ENCODE results near the gene NFKBIZ.

The NFKBIZ gene

DNA sequence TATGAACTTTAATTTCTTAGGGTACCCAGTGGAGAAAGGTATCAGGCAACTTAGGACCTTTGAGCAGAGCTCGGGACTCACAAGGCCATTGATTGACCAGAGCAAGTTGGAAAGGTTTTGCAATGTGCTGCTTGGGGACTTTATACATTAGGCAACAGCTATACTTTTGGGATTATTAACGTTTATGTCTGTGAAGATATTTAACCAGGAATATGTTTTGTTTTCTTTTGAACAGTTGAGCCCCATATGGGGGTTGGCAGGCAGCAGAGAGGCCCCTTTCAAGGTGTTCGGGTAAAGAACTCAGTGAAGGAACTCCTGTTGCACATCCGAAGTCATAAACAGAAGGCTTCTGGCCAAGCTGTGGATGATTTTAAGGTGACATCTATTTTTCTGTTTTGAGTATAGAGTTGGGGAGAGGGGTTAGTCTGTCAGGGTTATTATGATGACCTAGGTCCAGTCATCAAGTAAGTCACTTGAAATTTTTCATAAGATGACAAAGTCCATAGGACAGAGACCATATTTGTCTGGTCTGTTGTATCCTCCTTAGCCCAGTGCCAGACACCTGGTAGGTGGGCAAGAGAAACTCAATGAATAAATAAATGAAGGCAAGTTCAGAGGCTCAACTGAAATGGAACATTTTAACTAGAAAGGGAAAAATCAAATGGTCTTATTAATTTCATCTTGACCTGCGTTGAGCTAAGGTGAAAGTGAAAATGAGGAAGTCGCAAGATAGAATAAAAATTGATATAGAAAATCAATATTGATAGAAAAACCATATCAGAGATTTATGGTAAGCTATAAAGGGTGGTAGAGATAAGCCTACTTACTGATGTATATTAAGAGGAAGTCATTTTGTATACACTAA, 2.8 kb downstream of the NFKBIZ start:
- POLR2A ChIA-PET (ENCODE audit: low non-redundant PET): no interaction called here
- DNase-seq (ENCODE audit: low spot score): no peak
- CTCF ChIA-PET: no interaction called here
- H3K27ac ChIP-seq: no peak overlapping the region
- TF ChIP-seq, protein P1, sequence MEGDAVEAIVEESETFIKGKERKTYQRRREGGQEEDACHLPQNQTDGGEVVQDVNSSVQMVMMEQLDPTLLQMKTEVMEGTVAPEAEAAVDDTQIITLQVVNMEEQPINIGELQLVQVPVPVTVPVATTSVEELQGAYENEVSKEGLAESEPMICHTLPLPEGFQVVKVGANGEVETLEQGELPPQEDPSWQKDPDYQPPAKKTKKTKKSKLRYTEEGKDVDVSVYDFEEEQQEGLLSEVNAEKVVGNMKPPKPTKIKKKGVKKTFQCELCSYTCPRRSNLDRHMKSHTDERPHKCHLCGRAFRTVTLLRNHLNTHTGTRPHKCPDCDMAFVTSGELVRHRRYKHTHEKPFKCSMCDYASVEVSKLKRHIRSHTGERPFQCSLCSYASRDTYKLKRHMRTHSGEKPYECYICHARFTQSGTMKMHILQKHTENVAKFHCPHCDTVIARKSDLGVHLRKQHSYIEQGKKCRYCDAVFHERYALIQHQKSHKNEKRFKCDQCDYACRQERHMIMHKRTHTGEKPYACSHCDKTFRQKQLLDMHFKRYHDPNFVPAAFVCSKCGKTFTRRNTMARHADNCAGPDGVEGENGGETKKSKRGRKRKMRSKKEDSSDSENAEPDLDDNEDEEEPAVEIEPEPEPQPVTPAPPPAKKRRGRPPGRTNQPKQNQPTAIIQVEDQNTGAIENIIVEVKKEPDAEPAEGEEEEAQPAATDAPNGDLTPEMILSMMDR (conservative IDR thresholded peaks at IDR 0.05; ENCODE audit: low read depth): no peak

DNA sequence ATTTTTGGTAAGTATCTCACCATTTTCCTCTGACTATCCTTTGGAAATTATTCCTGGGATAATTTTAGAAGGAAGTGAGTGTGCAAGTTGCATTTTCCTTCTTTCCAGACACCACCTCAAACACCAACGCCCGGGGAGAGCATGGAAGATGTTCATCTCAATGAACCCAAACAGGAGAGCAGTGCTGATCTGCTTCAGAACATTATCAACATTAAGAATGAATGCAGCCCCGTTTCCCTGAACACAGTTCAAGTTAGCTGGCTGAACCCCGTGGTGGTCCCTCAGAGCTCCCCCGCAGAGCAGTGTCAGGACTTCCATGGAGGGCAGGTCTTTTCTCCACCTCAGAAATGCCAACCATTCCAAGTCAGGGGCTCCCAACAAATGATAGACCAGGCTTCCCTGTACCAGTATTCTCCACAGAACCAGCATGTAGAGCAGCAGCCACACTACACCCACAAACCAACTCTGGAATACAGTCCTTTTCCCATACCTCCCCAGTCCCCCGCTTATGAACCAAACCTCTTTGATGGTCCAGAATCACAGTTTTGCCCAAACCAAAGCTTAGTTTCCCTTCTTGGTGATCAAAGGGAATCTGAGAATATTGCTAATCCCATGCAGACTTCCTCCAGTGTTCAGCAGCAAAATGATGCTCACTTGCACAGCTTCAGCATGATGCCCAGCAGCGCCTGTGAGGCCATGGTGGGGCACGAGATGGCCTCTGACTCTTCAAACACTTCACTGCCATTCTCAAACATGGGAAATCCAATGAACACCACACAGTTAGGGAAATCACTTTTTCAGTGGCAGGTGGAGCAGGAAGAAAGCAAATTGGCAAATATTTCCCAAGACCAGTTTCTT, 3.9 kb downstream of the NFKBIZ start:
- no peak overlapping the region for H3K27ac ChIP-seq
- ChIA-PET POLR2A (ENCODE audit: low non-redundant PET) (no interaction called here), CTCF (no interaction called here)
- TF ChIP-seq, protein P1 (conservative IDR thresholded peaks at IDR 0.05; ENCODE audit: low read depth): no peak
- no peak for DNase-seq (ENCODE audit: low spot score)

DNA sequence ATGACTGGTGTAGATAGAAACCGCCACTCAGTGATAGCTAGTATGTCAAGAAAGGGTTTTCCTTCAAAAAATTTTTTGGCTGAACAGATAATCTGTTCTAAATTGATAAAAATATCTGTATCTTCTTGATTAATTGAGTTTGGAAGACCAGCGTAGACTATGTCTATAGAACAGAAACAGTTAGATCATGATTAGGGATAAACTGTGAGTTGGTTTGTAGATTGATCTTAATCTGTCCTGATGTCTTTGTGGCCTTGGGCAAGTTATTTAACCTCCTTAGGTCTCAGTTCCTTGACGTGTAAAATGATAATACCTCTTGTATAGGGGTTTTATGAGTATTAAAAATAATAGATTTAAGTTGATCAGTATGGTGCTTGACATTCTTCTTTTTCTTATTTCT, 4.7 kb downstream of the NFKBIZ start:
- H3K27ac ChIP-seq: no peak overlapping the region
- POLR2A ChIA-PET (ENCODE audit: low non-redundant PET): no interaction called here
- no peak for DNase-seq (ENCODE audit: low spot score)
- TF ChIP-seq, protein P1 (conservative IDR thresholded peaks at IDR 0.05; ENCODE audit: low read depth): no peak
- CTCF ChIA-PET: no interaction called here

DNA sequence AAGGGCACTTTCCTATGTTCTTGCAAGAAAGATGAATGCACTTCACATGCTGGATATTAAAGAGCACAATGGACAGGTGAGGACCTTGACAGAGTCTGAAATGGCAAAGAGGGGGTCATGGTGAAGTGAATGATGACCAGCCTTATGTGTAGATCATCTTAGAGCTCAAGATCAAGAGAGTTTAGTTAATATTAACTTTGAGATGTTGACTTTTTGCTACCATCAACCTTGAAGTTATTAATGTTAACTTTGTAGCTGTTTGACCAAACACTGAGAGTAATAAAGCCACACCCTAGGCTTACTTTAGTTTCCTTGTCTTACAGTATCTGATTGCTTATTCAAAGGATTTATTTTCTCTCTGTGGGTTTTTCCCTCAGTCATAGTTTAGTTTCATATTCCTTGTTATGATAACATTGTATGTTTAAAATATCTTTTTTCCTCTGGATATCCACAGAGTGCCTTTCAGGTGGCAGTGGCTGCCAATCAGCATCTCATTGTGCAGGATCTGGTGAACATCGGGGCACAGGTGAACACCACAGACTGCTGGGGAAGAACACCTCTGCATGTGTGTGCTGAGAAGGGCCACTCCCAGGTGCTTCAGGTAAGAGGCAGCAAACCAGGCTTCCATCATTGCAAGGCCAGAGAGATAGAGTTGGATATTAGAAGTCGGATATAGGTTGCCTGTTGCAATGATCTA, 5.4 kb downstream of the NFKBIZ start:
- ChIA-PET POLR2A (ENCODE audit: low non-redundant PET) (no interaction called here), CTCF (no interaction called here)
- no peak for DNase-seq (ENCODE audit: low spot score)
- H3K27ac ChIP-seq: no peak overlapping the region
- TF ChIP-seq, protein P1 (conservative IDR thresholded peaks at IDR 0.05; ENCODE audit: low read depth): no peak

DNA sequence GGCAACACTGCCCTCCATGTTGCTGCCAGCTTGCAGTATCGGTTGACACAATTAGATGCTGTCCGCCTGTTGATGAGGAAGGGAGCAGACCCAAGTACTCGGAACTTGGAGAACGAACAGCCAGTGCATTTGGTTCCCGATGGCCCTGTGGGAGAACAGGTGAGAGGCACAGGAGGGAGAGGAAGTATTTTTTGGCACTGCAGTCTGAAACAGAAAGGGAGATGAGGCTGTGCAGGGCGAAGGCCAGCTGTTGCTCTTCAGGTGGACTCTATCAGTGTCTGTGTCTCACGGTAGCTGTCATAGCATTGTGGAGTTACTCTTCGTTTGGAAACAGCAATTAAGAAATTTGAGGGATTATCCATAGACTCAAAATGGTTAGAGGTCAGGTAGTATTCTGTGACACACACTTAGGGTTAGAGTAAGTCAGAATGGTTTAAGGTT, 8.0 kb downstream of the NFKBIZ start:
- POLR2A ChIA-PET (ENCODE audit: low non-redundant PET): no interaction called here
- CTCF ChIA-PET: interaction anchor here (0.6 kb wide), 1 partner anchor 339 kb away, joined by 3 read pairs; no protein-coding TSS in a partner anchor
- TF ChIP-seq, protein P1 (conservative IDR thresholded peaks at IDR 0.05; ENCODE audit: low read depth): no peak
- H3K27ac ChIP-seq: no peak overlapping the region
- DNase-seq (ENCODE audit: low spot score): no peak

DNA sequence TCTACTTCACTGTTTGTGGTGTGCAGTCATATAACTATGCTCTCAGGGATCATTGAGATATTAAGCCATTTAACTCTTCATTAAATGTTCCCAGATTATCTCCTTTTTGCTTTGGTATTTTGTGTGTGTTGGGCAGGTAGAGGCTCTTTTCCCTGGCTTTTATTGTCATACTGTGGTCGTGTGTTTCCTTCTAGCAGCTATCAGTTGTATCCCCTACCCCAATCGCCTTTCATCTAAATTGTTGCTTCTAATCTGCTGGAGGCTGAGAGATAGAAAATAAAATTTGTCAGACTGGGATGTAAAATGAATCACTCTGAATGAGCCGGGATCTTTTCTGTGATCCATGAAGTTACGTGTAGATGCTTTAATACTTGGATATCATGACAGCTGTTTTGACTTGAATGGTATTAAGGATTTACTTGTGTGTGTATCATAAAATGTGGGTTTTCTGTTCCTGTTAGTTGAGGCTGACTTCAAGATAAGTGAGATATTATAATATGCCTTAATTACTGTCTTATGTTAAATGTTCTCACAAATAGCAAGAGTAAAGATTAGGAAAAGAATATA, 9.2 kb downstream of the NFKBIZ start:
- H3K27ac ChIP-seq: no peak overlapping the region
- TF ChIP-seq, protein P1 (conservative IDR thresholded peaks at IDR 0.05; ENCODE audit: low read depth): no peak
- ChIA-PET CTCF (no interaction called here), POLR2A (ENCODE audit: low non-redundant PET) (interaction anchor here (0.6 kb wide), 1 partner anchor 9 kb away, joined by 3 read pairs; no protein-coding TSS in a partner anchor)
- DNase-seq (ENCODE audit: low spot score): no peak
